Esophagus muscularis mucosa (tissue), 4 donors: ENCODE data around the gene CHCHD3.

Source experiments
- EP300 ChIP-seq: sonication (generic); formaldehyde crosslinking; IDR thresholded peaks from one replicate; pipeline ENCODE4 v1.6.1; 2017; ENCODE audit warnings: antibody characterized with exemption
- POLR2AphosphoS5 ChIP-seq, 2 donors: sonication (generic); formaldehyde crosslinking; IDR thresholded peaks; one replicate each; pipeline ENCODE4 v1.6.1; 2017; ENCODE audit warnings: antibody characterized with exemption in 2 of 2
- TF ChIP-seq, protein P1 (sequence below), 3 experiments: fragments of 200-600 bp in 2 of 3; fragments of 450-650 bp in 1 of 3; sonication (generic) in 2 of 3; IDR thresholded peaks; one replicate each; pipeline ENCODE4 v1.5.1; 2017 to 2019; ENCODE audit warnings: antibody characterized with exemption in 3 of 3, mild to moderate bottlenecking in 2 of 3, moderate library complexity in 1 of 3

DNA sequence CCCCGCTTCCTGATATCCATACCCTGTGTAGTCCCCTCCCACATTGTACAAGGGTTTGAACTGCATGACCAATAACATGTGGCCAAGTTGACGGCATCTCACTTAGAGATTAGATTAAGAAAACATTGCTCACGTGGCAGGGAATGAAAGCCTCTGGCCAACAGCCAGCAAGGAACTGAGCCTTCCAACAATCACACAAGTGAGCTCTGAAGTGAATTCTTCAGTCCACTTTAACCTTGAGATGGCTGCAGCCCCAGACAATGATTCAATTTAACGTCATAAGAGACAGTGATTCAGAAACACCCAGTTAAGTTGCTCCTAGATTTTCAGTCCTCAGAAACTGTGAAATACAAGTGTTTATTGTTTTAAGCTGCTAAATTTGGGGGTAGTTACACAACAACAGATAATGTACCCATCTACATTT lies 339.7 kb downstream of the CHCHD3 start:
- TF ChIP-seq, protein P1, sequence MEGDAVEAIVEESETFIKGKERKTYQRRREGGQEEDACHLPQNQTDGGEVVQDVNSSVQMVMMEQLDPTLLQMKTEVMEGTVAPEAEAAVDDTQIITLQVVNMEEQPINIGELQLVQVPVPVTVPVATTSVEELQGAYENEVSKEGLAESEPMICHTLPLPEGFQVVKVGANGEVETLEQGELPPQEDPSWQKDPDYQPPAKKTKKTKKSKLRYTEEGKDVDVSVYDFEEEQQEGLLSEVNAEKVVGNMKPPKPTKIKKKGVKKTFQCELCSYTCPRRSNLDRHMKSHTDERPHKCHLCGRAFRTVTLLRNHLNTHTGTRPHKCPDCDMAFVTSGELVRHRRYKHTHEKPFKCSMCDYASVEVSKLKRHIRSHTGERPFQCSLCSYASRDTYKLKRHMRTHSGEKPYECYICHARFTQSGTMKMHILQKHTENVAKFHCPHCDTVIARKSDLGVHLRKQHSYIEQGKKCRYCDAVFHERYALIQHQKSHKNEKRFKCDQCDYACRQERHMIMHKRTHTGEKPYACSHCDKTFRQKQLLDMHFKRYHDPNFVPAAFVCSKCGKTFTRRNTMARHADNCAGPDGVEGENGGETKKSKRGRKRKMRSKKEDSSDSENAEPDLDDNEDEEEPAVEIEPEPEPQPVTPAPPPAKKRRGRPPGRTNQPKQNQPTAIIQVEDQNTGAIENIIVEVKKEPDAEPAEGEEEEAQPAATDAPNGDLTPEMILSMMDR (IDR thresholded peaks at IDR 0.05): no peak
- TF ChIP-seq EP300 (no peak), POLR2AphosphoS5 (IDR thresholded peaks at IDR 0.05) (no peak)
